Stimulated activated CD4-positive, alpha-beta T cell treated with anti-CD3 and anti-CD28 coated beads, Interleukin-15, amount 100 ng/mL, for 1 hour (primary cell): ENCODE results near the gene TBX2.
"Not testable (repeated sequence)": the region's sequence is repeated elsewhere in the genome, so short reads cannot be mapped to it uniquely, and the experiment has no call there.

ENCODE experiments used
- DNase-seq, 2 donors: peaks; one replicate each; pipeline ENCODE4 v3.0.0-alpha.2; 2020; ENCODE audit warnings: low read depth in 1 of 2, low spot score in 1 of 2

TBX2 gene

DNA sequence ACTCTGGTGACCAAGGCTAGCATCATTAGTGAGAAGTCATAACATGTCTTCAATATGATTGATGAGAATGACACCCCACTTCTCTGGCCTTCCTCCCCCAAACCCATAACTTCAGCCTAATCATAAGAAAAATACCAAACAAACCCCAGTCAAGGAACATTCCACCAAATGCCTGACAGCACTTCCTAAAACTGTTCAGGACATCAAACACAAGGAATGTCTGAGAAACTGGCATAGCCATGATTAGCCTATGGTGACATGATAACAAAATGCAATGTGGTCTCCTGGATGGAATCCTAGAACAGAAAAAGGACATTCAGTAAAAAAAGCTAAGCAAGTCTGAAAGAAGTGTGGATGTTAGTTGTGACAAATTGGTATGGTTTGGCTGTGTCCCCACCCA is 27.9 kb downstream of the TBX2 start:
- DNase-seq, result no peak

DNA sequence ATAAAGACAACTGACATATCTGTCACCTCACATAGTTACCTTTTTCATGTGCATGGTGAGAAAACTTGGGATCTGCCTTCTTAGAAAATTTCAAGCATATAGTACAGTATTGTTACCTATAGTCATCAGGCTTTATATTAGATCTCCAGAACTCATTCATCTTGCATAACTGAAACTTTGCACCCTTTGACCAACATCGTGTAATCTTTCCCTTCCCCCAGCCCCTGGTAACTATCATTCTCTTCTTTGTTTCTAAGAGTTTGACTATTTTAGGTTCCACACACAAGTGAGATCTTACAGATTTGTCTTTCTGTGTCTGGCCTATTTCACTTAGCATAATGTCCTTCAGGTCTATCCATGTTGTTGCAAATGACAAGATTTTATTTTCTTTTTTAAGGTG is 29.6 kb downstream of the TBX2 start:
- DNase-seq, result no peak

DNA sequence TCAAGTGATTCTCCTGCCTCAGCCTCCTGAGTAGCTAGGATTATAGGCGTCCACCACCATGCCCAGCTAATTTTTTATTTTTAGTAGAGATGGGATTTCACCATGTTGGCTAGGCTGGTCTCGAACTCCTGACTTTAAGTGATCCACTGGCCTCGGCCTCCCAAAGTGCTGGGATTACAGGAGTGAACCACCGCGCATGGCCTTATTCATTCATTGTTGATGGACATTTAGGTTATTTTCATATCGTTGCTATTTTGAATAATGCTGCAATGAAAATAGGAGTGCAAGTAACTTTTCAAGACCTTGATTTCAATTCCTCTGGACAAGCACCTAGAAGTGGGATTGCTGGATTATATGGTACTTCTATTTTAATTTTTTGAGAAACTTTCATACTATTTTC is 30.2 kb downstream of the TBX2 start:
- DNase-seq, result not testable (repeated sequence)

DNA sequence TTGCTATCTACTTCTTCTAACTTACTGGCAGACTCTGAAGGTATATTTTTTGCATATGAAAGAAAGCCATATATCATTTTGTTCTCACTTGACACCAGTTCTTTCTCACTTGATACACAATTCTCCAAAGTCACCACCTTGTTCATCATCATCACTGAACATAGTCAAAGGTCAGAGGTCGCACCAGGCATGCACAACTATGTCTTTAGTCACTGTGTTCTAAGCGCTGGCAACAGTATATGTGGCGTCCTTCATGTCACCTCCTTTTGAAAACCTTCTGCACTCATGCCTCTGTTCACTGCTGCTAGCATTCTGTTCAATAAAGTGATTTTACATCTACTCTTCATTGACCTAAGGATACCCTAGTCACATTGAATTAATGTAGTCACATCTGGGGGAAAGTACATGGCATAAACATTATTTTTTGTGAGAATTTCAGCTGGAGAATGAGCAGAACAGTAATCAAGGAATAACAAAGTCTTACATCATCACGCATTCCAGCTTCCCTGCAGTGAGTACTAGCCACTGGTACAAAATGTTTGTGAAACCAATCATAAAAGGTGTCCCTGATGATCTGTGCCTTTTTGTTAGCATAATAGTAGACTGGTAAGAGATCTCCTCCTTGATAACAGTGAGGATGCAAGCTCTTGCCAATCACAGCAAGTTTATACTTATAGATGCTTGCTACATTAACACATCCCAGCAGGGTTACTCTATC is 32.1 kb downstream of the TBX2 start:
- DNase-seq, result no peak

DNA sequence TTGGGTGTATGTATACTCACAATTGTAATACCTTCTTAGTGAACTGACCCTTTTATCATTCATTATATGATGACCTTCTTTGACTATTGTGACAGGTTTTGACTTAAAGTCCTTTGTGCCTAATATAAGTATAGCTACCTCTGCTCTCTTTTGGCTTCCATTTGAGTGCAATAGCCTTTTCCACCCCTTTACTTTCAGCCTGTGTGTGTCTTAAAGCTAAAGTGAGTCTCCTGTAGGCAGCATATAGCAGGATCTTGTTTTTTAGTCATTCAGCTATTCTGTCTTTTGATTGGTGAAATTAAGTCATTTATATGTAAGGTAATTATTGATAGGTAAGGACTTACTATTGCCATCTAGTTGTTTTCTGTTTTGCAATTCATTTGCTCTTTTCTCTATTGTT is 36.6 kb downstream of the TBX2 start:
- DNase-seq, result no peak

DNA sequence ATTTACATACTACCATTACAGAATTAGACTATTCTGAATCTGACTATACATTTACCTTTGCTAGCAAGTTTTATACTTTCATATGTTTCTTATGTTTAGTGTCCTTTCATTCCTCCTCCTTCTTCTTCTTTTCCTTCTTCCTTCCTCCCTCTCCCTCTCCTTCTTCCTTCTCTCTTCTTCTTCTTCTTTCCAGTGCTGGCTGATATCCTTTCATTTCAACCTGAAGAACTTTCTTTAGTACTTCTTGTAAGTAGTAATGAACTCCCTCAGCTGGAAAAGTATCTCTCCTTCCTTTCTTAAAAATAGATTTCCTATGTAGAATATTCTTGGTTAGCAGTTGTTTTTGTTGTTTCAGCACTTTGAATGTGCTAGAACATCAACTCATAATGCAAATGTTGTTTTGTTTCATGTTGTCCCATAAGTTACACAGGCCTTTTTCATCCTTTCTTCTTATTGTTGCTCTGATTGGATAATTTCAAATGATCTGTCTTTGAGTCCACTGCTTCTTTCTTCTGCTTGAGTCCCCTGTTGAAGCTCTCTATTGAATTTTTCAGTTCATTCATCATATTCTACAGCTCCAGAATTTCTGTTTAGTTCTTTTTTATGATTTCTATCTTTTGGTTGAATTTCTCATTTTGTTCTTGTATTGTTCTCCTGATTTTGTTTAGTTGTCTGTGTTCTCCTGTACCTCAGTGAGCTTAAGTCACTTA is 37.5 kb downstream of the TBX2 start:
- DNase-seq, result no peak

DNA sequence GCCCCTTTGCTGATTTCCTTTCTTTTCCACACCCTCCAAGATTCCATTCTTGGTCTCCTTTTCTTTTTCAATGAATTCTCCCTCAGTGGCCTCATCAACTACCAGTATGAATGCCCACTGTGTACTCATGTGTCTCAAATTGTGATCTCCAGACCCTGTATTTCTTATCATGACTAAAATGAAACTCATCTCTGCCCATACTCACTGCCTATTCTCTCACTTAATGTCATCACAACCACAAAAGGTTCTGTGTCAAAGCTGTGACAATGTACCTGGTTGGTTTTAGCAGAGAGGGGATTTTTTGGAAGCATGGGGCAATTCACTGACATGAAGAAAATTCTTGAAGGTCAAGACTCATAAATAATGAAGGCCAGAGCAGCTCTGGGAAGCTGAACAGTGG is 41.1 kb downstream of the TBX2 start:
- DNase-seq, result no peak

DNA sequence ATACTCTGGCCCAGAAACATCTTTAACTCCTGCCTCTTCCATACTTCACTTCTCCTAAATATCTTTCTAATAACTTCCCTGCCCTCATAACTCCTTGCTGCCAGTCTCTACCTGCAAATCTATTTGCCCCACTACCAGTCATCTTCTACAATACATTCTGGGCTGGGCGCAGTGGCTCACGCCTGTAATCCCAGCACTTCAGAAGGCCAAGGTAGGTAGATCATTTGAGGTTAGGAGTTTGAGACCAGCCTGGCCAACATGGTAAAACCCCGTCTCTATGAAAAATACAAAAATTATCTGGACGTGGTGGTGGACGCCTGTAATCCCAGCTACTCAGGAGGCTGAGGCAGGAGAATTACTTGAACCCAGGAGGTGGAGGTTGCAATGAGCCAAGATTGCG is 41.9 kb downstream of the TBX2 start:
- DNase-seq, result not testable (repeated sequence)

DNA sequence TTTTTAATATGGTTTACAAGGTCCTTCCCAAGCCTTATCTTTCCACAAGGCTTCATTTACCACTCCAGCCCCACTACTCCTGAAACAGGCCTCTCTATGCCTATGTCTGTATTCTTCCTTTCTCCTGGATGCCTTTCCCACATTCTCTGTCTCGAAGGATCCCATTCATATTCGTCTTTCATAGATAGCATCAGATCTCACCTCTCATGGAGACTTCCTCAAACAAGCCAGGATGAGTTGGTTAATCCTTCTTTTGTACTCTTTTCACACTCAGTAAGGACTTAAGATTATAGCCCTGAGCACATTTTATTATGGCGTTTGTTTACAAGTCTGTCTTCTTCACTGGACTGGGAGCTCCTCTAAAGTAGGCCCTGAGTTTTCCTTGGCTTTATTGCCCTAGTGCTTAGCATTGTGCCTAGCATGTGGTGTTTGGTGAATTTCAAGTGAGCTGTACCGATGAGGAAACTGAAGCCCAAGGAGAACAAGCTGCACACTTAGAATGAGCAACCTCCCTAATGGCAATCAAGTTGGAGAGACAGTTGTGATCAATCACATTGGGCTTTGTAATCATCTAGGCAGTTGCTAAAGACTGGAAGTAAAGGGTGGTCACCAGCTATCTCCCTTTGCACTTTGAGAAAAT is 42.6 kb downstream of the TBX2 start:
- no peak for DNase-seq

DNA sequence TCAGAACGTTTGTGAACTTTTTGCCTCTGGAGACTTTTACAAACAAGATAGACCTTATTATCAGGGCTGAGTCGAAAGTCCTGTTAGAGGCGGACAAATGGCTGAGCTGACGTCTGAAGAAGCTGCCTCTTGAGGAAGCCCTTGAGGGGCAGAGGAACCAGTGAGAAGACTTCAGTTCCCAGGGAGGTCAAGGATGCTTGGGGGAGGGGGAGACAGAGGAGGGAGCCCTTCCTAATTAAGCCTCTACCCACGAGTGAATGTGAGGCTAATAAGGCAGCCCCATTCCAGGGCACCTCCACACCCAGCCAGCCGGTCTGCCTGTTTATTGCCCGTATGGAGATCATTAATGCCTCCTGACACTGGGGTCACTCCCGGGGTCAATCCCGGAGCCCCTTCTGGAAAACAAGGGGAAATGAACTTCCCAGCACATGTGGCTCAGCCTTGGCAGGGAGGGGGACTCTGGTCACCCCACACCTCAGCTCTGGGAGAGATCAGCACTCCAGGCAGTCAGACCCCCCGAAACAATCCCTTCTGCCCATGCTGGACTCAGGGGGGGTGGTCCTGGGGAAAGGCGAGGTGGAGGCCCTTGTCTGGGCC is 43.3 kb downstream of the TBX2 start:
- no peak for DNase-seq

DNA sequence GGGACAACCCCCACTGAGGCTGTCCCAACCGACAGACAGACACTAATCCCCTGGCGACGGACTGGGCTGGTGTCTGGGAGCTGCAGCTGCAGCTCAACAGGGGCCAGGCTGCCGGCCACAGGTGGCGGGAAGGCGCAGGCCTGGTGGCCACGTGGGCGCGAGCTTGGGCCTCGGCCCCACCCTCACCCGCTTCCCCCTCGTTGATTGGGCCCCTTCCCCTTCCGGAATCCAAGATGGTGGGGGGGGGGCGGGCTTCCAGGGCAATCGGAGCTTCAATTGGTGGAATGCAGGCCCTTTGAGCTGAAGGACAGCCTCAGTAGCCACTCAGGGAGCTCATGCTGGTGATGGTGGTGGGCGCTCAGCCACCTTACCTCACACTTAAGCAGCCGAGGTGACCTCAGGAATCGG is 43.8 kb downstream of the TBX2 start:
- no peak for DNase-seq

DNA sequence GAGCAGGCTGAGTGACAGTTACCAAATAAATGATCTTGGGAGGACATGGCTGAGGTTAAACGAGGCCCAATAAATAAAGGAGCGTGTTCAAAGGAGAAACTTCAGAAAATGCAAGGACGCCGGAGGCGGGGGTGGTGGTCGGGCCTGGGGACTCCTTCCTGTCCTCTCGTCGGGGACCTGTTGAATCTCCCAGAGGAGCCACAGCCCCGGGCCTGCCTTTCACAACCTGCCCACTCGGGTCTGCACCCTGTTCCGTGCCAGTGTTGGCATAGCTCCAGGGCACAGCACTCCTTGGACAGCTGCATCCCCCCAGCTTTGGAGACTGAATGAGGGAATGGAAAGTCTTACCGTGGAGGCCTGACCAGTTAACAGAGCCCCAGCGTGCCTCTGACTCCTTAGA is 44.4 kb downstream of the TBX2 start:
- DNase-seq, result no peak

DNA sequence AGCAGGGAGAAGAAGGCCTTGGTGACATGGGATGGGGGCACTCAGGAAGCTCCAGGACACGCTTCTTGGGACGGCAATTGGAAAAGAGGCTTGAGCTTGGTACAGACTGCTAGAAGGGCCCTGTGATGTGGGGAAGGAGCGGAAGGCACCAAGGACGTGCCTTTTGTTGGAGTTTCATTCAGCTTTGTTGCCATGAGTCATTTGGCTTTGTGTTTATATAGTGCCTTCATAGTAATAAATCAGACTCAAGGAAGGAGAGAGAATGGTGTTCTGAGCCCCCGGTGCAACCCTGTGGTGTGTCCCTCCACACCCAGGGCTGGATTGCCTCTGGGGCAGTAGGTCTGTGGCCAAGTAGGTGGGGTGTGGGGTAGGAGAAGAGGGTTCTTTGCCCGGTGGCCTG is 45.2 kb downstream of the TBX2 start:
- DNase-seq, result no peak

DNA sequence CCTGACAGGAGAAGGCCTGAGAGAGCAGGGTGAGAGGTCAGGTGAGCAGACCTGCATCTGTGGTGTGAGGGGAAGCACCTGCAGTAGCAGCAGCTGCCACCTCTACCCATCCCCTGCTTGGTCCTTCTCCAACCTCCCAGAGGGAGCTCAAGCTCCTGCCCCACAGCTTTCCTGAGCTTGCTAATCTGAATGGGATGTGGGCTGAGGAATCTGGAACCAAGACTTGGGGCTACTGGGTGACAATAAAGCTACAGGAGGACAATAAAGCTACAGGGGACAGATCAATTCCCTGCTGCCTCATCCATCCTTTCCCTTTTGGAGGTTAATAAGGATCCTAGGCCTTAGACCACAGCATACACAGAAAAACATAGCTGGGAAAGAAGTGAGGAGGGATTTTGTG is 47.7 kb downstream of the TBX2 start:
- no peak for DNase-seq

DNA sequence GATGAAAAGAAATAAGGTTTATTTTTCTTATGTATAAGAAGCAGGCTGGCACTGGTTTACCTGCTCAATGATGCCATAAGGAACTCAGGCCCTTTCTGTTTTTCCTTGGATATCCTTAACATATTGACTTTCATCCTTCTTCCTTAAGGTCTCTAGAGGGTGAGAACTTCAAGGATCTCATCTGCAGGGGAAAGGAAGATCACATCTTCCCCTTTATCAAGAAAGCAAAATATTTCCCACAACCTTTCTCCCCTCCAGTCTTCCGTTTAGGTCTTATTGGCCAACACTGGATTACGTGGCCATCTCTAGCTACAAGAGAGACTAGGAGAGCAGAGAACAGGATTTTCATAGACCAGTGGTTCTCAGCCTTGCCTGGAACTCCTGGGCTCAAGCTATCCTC is 48.4 kb downstream of the TBX2 start:
- no peak for DNase-seq

DNA sequence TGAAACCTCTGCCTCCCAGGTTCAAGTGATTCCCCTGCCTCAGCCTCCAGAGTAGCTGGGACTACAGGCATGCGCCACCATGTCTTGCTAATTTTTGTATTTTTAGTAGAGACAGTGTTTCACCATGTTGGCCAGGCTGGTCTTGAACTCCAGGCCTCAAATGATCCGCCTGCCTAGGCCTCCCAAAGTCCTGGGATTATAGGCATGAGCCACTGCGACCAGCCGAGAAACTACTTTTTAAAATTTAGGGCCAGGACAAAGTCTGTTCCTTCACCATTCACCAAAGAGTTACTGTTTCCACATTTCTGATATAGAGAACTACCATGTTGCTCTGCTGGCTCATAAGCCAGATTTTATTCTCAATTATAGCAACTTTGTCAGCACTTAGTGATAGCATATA is 49.5 kb downstream of the TBX2 start:
- not testable (repeated sequence) for DNase-seq

DNA sequence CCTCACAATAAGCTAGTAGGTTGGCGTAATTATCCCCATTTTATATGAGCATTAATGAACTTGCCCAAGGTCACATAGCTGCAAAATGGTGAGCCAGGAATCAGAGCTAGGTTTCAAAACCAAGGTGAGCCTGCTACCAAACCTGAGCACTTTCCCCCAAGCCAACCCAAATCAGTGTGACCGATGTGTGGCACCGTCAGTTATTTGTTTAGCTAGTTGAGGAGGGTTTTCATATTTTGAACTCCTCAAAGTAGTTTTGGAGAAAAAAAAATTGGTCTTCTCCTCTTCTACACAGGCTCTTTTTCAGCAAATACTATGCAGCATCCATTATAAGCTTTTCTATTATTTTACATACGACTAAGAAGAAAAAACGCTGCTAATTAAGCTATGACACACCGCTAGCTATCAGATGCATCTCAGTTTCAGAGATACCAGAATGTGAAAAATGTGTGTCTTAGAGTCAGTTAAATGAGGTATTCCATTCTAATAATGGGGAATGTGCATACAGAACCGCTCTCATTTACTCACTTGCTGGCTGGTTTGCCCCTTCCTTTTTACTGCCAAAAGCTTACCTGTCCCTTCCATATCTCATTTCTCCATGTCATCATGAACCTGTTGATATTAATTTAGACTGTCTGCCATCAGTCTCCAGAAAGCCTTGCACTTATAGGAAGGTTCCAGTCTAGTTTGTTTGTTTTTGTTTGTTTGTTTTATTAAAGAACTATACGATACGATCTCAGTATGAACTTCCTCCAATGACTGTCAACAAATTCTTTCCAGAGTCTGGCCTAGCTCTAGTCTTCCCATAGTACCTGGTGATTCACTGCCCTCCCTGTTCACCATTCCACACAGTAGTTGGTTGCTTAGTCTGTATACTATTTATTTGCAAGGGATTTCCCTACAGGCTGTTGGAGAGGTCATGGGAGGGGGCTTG is 50.3 kb downstream of the TBX2 start:
- no peak for DNase-seq

DNA sequence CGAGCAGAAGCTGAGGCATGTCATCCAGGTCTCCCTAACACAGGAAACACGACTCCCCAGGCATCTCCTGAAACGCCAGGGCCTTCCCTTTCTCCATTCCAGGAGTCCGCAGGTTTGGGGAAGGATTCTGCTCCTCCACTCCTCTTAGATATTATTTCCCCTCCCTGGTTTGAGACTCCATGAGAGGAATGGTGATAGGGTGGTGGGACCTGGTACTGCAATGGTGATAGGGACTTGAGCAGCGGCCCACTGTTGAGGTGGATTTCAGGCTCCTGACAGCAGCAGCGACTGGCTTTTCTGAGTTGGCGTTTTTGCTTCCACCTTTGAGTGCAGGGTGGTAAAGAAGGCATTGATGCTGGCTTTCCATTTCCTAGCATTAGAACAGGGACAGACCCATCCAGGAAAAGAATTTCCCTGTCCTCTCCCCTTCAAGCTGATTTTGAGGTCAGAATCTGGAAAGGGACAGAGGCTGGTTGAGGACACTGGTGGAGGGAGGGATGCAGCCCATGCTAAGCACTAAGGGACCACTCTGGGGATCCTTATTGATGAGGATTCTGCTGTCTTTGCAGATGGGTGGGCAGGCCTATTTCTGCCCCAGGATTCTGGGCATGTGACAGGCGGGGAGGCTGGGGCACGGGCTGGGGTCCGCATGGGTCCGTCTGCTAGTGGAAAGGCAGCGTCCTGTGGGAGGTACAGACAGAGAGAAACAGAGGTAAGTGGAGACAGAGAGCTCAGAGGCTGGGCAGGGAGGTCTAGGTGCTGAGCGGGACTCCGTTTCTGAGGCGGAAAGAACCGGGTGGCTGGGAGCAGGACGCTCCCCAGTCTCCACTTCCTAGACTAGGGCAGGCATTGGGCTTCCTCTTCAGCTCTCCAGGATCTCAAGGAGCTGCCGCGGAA is 51.2 kb downstream of the TBX2 start:
- no peak for DNase-seq

DNA sequence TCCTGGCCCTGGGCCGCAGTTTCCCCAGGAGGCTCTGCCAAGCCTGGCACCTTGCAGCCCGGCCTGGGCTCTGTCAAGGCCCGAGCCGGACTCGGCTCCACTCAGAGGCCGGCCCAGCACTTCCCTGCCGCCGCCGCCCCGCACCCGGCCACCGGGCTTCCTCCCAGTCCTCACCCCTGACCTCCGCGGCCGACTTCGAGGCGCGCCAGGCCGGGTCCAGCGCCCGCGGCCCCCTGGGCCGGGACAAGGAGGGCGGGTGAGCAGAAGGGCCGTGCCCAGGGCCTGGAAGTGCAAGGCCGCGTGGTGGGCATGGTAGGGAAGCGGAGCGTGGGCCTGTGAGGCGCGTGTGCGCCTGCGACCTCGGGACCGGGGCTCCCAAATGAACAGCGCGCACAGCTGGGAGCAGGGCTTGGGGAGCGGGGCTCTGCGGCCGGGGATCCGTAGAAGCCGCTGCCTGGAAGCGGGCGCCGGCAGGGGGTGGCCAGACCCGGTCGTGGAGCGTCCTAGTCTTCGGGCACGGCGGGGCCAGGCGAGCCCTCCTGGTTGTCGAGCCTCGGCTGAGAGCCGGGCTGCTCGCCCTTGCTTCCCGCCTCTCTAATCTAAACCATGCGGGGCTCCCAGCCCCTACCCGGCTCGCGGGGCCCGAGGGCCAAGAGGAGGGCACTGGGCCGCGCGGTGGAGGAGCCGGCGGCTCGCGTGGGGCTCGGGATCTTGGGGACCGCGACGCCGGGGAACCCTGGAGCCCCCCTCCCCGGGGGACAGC is 52.1 kb downstream of the TBX2 start:
- no peak for DNase-seq
